ENCODE measurements around the gene RNF214.

GRCh38 chr11:117313828-117314768, 81.6 kb downstream of the RNF214 start:
- TF ChIP-seq CTCF (IDR thresholded peaks at IDR 0.05) = no peak
- TF ChIP-seq POLR2A (IDR thresholded peaks at IDR 0.05) = no peak
